Sigmoid colon (tissue), 7 donors: ENCODE measurements around the gene SPG7. TPM values are rescaled to one million over a fixed set of nuclear protein-coding genes. Genes with fewer than 3 reads are reported as not detected.
A peak's percentile ranks its signal among the peaks of the same experiment; 100 is the strongest.

Experiments
- DNase-seq: peaks from one replicate; pipeline ENCODE4 v3.0.0-alpha.2; 2019
- H3K27ac ChIP-seq, 4 donors: fragments of 200-600 bp; sonication (generic); one replicate each; pipeline ENCODE4 v1.5.1; 2016 to 2019; ENCODE audit warnings: mild to moderate bottlenecking in 1 of 4
- H3K27me3 ChIP-seq, 3 donors: fragments of 200-600 bp; sonication (generic); one replicate each; pipeline ENCODE4 v1.5.1; 2019; ENCODE audit warnings: mild to moderate bottlenecking in 1 of 3
- H3K36me3 ChIP-seq, 4 donors: fragments of 200-600 bp; sonication (generic); one replicate each; pipeline ENCODE4 v1.5.1; 2016 to 2019
- H3K4me1 ChIP-seq, 4 donors: fragments of 200-600 bp; sonication (generic); one replicate each; pipeline ENCODE4 v1.5.1; 2017 to 2019
- H3K4me3 ChIP-seq, 4 donors: fragments of 200-600 bp; sonication (generic); one replicate each; pipeline ENCODE4 v1.5.1; 2017 to 2019; ENCODE audit warnings: mild to moderate bottlenecking in 2 of 4, moderate library complexity in 1 of 4
- H3K9me3 ChIP-seq, 4 donors: fragments of 200-600 bp in 3 of 4; sonication (generic) in 3 of 4; one replicate each; pipeline versions ENCODE4 v1.5.1 to v1.6.1; 2013 to 2019
- CTCF ChIP-seq, 4 experiments: fragments of 450-650 bp in 3 of 4; fragments of 200-600 bp in 1 of 4; IDR thresholded peaks; one replicate each; pipeline ENCODE4 v1.5.1; 2016 to 2019; ENCODE audit warnings: antibody characterized with exemption in 4 of 4, mild to moderate bottlenecking in 3 of 4, moderate library complexity in 2 of 4
- EP300 ChIP-seq, 4 donors: sonication (generic); formaldehyde crosslinking; IDR thresholded peaks; one replicate each; pipeline ENCODE4 v1.6.1; 2017; ENCODE audit warnings: antibody characterized with exemption in 4 of 4
- POLR2A ChIP-seq, 2 donors: fragments of 450-650 bp; IDR thresholded peaks; one replicate each; pipeline ENCODE4 v1.6.1; 2016; ENCODE audit warnings: antibody characterized with exemption in 2 of 2, mild to moderate bottlenecking in 2 of 2, moderate library complexity in 2 of 2
- POLR2AphosphoS5 ChIP-seq, 4 donors: sonication (generic); formaldehyde crosslinking; IDR thresholded peaks; one replicate each; pipeline ENCODE4 v1.6.1; 2017; ENCODE audit warnings: antibody characterized with exemption in 4 of 4
- WGBS, 2 donors: extraction: QIAGEN DNeasy Blood & Tissue Kit; methylation state at CpG; one replicate each; pipeline ENCODE4 v1.1.7; 2013; 5-methylcytosine and 5-hydroxymethylcytosine counted together
- intact Hi-C: fragments of 100-400 bp; cut with DNase I; formaldehyde crosslinking; loops from one replicate; pipeline ENCODE4 v1.15.1; 2023
- polyA plus RNA-seq, 3 donors: library from polyadenylated mRNA; stranded (reverse); fragments of 200-250 nt; gene quantifications; one replicate each; pipeline ENCODE4 v1.2.3, GENCODE V29; 2013
- total RNA-seq, 4 donors: library from RNA; depleted of rRNA; stranded (reverse); fragments of >200 nt; gene quantifications; one replicate each; pipeline ENCODE4 v1.1.0, GENCODE V29; 2016
- donor health status: healthy with polysubstance abuse.
- donor health status: Bipolar disorder and iron deficiency.
- donor health status: healthy.

Gene SPG7
- total and polyA plus RNA-seq, 7 donors, result 27.7 to 211 (median 75.3) TPM

DNA sequence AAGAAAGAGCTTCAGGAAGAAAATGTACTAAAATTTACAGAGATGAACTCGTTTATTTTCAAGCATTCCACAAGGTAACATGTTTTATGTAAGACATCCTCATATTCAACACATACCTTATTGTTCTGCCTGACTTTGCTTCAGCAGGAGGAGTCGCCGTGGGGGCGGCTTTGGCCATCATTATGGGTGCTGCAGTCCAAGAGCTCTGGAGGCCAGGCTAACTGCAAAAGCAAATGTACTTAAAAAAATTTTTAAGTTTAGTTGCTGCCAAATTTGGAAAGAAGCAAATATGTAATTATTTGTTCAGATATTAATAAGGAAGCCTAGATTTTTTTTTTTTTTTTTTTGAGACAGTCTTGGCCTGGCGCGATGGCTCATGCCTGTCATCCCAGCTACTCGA lies 4.1 kb upstream of the SPG7 start:
- H3K4me1 ChIP-seq, result peaks cover 0 to 31% (median 21%) of the 10 kb centered on the region in 4 donors
- no peaks in the 10 kb centered on the region for H3K36me3 ChIP-seq
- no peaks in the 10 kb centered on the region for H3K9me3 ChIP-seq
- WGBS, 2 donors, result 85 to 90% methylated on average over 7 of the region's 7 CpGs
- no peak for DNase-seq
- TF ChIP-seq EP300 (IDR thresholded peaks at IDR 0.05) (no peak), POLR2AphosphoS5 (IDR thresholded peaks at IDR 0.05) (no peak), CTCF (IDR thresholded peaks at IDR 0.05) (no peak), POLR2A (IDR thresholded peaks at IDR 0.05) (no peak)
- no peak overlapping the region for H3K4me3 ChIP-seq
- H3K27ac ChIP-seq, result no peak overlapping the region
- H3K27me3 ChIP-seq, result no peaks in the 10 kb centered on the region
- intact Hi-C loops, result no loop called here

- no peak overlapping the region for H3K4me3 ChIP-seq
- peak; percentile 91 for DNase-seq
- WGBS, 2 donors, result 6 to 22% methylated on average over 20 of the region's 20 CpGs
- H3K9me3 ChIP-seq, result no peaks in the 10 kb centered on the region
- TF ChIP-seq CTCF (IDR thresholded peaks at IDR 0.05) (no peak), POLR2A (IDR thresholded peaks at IDR 0.05) (peak in 1 of 2 donors; percentile 65), EP300 (IDR thresholded peaks at IDR 0.05) (no peak), POLR2AphosphoS5 (IDR thresholded peaks at IDR 0.05) (peak in 3 of 4 donors; percentile 64 to 74 (median 72))
- H3K4me1 ChIP-seq, result peaks cover 0 to 38% (median 32%) of the 10 kb centered on the region in 4 donors
- H3K27me3 ChIP-seq, result no peaks in the 10 kb centered on the region
- H3K27ac ChIP-seq, result peak overlapping the region; percentile 56 to 96 (median 74)
- H3K36me3 ChIP-seq, result peaks cover 0 to 4% (median under 1%) of the 10 kb centered on the region in 4 donors
- intact Hi-C loops, result loop anchor here (5.0 kb wide), 2 partner anchors 52 to 258 kb away; no protein-coding TSS in a partner anchor
These were observed 2.7 kb upstream of the SPG7 start for GRCh38 chr16:89505204-89506112.

DNA sequence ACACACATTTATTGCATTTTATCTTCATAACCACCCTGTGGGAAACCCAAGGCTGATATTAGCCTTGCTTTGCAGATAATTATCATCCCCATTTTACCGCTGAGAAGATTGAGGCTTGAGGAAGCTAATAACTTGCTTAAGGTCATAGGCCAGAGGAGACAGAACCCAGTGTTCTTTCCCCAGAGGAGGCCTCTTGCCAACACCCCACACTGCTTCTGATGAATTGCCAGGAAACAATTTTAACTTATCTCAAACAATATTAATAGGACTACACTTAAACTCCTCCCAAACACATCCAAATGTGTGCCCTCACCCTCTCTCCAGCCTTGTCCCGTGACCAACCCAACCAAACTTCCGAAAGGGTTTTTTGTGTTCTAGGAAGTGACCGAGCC lies 2.1 kb upstream of the SPG7 start:
- DNase-seq, result no peak
- Histone ChIP-seq H3K36me3 (peaks cover 5 to 10% (median 7%) of the 10 kb centered on the region in 4 donors), H3K27me3 (no peaks in the 10 kb centered on the region), H3K9me3 (no peaks in the 10 kb centered on the region), H3K4me1 (peaks cover 0 to 38% (median 32%) of the 10 kb centered on the region in 4 donors), H3K27ac (peak overlapping the region; percentile 47 to 96 (median 74)), H3K4me3 (no peak overlapping the region)
- no peak for TF ChIP-seq POLR2AphosphoS5 (IDR thresholded peaks at IDR 0.05)
- no peak for TF ChIP-seq POLR2A (IDR thresholded peaks at IDR 0.05)
- TF ChIP-seq CTCF (IDR thresholded peaks at IDR 0.05), result no peak
- no peak for TF ChIP-seq EP300 (IDR thresholded peaks at IDR 0.05)
- intact Hi-C loops, result loop anchor here (5.0 kb wide), 2 partner anchors 51 to 259 kb away; no protein-coding TSS in a partner anchor
- WGBS, 2 donors, result 67 to 84% methylated on average over 4 of the region's 4 CpGs

GRCh38 chr16:89506791-89507191 lies 1.4 kb upstream of the SPG7 start:
- WGBS, 2 donors, result 50 to 82% methylated on average over 15 of the region's 15 CpGs
- peaks cover 0 to 38% (median 32%) of the 10 kb centered on the region in 4 donors for H3K4me1 ChIP-seq
- H3K27ac ChIP-seq, result peak overlapping the region; percentile 89 to 96 (median 93)
- TF ChIP-seq POLR2AphosphoS5 (IDR thresholded peaks at IDR 0.05) (no peak), POLR2A (IDR thresholded peaks at IDR 0.05) (no peak), CTCF (IDR thresholded peaks at IDR 0.05) (no peak), EP300 (IDR thresholded peaks at IDR 0.05) (no peak)
- H3K9me3 ChIP-seq, result no peaks in the 10 kb centered on the region
- DNase-seq, result no peak
- H3K27me3 ChIP-seq, result no peaks in the 10 kb centered on the region
- H3K36me3 ChIP-seq, result peaks cover 10 to 17% (median 12%) of the 10 kb centered on the region in 4 donors
- intact Hi-C loops, result loop anchor here (5.0 kb wide), 2 partner anchors 51 to 259 kb away; no protein-coding TSS in a partner anchor
- peak overlapping the region in 3 of 4 donors; percentile 68 to 80 (median 69) for H3K4me3 ChIP-seq
